Muscle of leg (tissue), 11 donors: ENCODE measurements around the gene SOST. TPM values are rescaled to one million over a fixed set of nuclear protein-coding genes. Genes with fewer than 3 reads are reported as not detected.

Source experiments
- DNase-seq: peaks from one replicate; pipeline ENCODE4 v3.0.0; 2013
- H3K27ac ChIP-seq: one replicate; pipeline ENCODE4 v1.5.1; 2013; ENCODE audit warnings: mild to moderate bottlenecking, low read length, control low read depth
- H3K27me3 ChIP-seq: one replicate; pipeline ENCODE4 v1.6.1; 2013; ENCODE audit warnings: low read length; ENCODE audit not compliant: control insufficient read depth, insufficient read depth
- H3K36me3 ChIP-seq: one replicate; pipeline ENCODE4 v1.6.1; 2013; ENCODE audit warnings: low read length; ENCODE audit not compliant: control insufficient read depth, insufficient read depth
- H3K4me1 ChIP-seq: one replicate; pipeline ENCODE4 v1.6.1; 2013; ENCODE audit warnings: low read length; ENCODE audit not compliant: control insufficient read depth, insufficient read depth
- H3K4me3 ChIP-seq: one replicate; pipeline ENCODE4 v1.5.1; 2013; ENCODE audit warnings: low read length, control low read depth
- H3K9me3 ChIP-seq: replicated peaks from 2 replicates; pipeline ENCODE4 v1.6.1; 2013; ENCODE audit warnings: low read depth, low read length; ENCODE audit not compliant: control insufficient read depth
- WGBS: methylation state at CpG from one replicate; pipeline ENCODE4 v1.1.5; 2013; ENCODE audit warnings: missing lambda C conversion rate; ENCODE audit not compliant: insufficient coverage; 5-methylcytosine and 5-hydroxymethylcytosine counted together
- polyA plus RNA-seq, 8 donors: library from polyadenylated mRNA; unstranded; fragments of 120-200 nt; gene quantifications; one replicate each; pipeline versions ENCODE4 v1.2.1 to v1.2.3, GENCODE V29; 2013; ENCODE audit warnings: inconsistent platforms in 1 of 8, low replicate concordance in 1 of 8; ENCODE audit not compliant: insufficient read length in 8 of 8, insufficient read depth in 1 of 8
- total RNA-seq: library from RNA; stranded (reverse); fragments of 120-200 nt; gene quantifications from one replicate; pipeline ENCODE4 v1.2.4, GENCODE V29; 2013

Gene SOST
- total and polyA plus RNA-seq, 9 donors: 0.97 TPM; not detected in 8

- under 1% methylated on average over 42 of the region's 53 CpGs for WGBS
- peak; percentile 42 for DNase-seq
- H3K27me3 ChIP-seq: peaks cover 34% of the 10 kb centered on the region
- H3K4me3 ChIP-seq: peak overlapping the region; percentile 34
- H3K27ac ChIP-seq: no peak overlapping the region
- peaks cover 7% of the 10 kb centered on the region for H3K4me1 ChIP-seq
- no peaks in the 10 kb centered on the region for H3K9me3 ChIP-seq
- H3K36me3 ChIP-seq: no peaks in the 10 kb centered on the region
Observed at GRCh38 chr17:43713494-43714162, 45.0 kb downstream of the SOST start.

GRCh38 chr17:43712397-43712796 lies 46.2 kb downstream of the SOST start:
- 73% methylated on average over 5 of the region's 6 CpGs for WGBS
- H3K4me3 ChIP-seq: no peak overlapping the region
- H3K36me3 ChIP-seq: no peaks in the 10 kb centered on the region
- H3K27me3 ChIP-seq: peaks cover 34% of the 10 kb centered on the region
- H3K4me1 ChIP-seq: peaks cover 7% of the 10 kb centered on the region
- no peaks in the 10 kb centered on the region for H3K9me3 ChIP-seq
- DNase-seq: no peak
- H3K27ac ChIP-seq: no peak overlapping the region

GRCh38 chr17:43710101-43710500 lies 48.5 kb downstream of the SOST start:
- no peak overlapping the region for H3K4me3 ChIP-seq
- H3K27ac ChIP-seq: no peak overlapping the region
- DNase-seq: no peak
- peaks cover 35% of the 10 kb centered on the region for H3K27me3 ChIP-seq
- H3K9me3 ChIP-seq: no peaks in the 10 kb centered on the region
- H3K36me3 ChIP-seq: no peaks in the 10 kb centered on the region
- WGBS: 94% methylated on average over 3 of the region's 6 CpGs
- H3K4me1 ChIP-seq: peaks cover 7% of the 10 kb centered on the region

DNA sequence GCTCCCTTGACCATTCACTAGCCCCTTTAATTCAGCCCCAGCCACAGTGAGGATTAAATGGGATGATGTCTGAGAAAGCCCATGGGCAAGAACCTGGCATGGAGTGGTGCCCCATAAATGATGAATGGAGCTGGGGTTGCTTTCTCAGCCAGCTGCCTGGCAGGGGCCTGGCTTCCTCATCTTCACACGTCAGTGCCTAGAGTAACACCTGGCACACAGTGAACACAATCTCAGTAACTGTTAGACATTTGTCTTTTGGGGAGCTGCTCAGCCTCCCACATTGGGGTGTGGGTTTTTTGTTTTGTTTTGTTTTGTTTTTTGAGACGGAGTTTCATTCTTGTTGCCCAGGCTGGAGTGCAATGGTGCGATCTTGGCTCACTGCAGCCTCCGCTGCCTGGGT lies 49.4 kb downstream of the SOST start:
- Histone ChIP-seq H3K9me3 (no peaks in the 10 kb centered on the region), H3K4me1 (peaks cover 7% of the 10 kb centered on the region), H3K27me3 (peaks cover 28% of the 10 kb centered on the region), H3K4me3 (no peak overlapping the region), H3K27ac (no peak overlapping the region), H3K36me3 (no peaks in the 10 kb centered on the region)
- no peak for DNase-seq
- no CpG with 5 or more reads among the region's 4 CpGs for WGBS

GRCh38 chr17:43707184-43707583 lies 51.4 kb downstream of the SOST start:
- peaks cover 16% of the 10 kb centered on the region for H3K27me3 ChIP-seq
- H3K9me3 ChIP-seq: no peaks in the 10 kb centered on the region
- H3K4me1 ChIP-seq: no peaks in the 10 kb centered on the region
- WGBS: 71% methylated on average over 2 of the region's 5 CpGs
- H3K4me3 ChIP-seq: no peak overlapping the region
- H3K27ac ChIP-seq: no peak overlapping the region
- no peaks in the 10 kb centered on the region for H3K36me3 ChIP-seq
- no peak for DNase-seq

GRCh38 chr17:43706235-43706634 lies 52.4 kb downstream of the SOST start:
- Histone ChIP-seq H3K27me3 (peaks cover 13% of the 10 kb centered on the region), H3K9me3 (no peaks in the 10 kb centered on the region), H3K4me3 (no peak overlapping the region), H3K4me1 (no peaks in the 10 kb centered on the region), H3K36me3 (no peaks in the 10 kb centered on the region), H3K27ac (no peak overlapping the region)
- WGBS: 90% methylated on average over 2 of the region's 5 CpGs
- DNase-seq: no peak

Other genes starting within 250 kb of the SOST start
- gene ETV4, start 212.5 kb downstream of the SOST start, total RNA-seq: 4.0 TPM
- gene ETV4, start 212.5 kb downstream of the SOST start, polyA plus RNA-seq: 10 to 100 TPM in 1 of 8 donors, 1 to 10 TPM in 7; 5.5 to 10.0 (median 6.5) TPM
- 13.8 TPM for gene MEOX1, start 96.9 kb downstream of the SOST start, total RNA-seq
- gene MEOX1, start 96.9 kb downstream of the SOST start, polyA plus RNA-seq: 10 to 100 TPM in 6 of 8 donors, 1 to 10 TPM in 2; 6.9 to 23.2 (median 12.2) TPM
- gene DUSP3, start 20.2 kb upstream of the SOST start, total RNA-seq: 61.0 TPM
- 10 to 100 TPM; 52.2 to 72.6 (median 65.5) TPM for gene DUSP3, start 20.2 kb upstream of the SOST start, polyA plus RNA-seq
- under 0.01 TPM for gene CFAP97D1, start 21.6 kb upstream of the SOST start, total RNA-seq
- gene CFAP97D1, start 21.6 kb upstream of the SOST start, polyA plus RNA-seq: under 1 TPM in 2 of 8 donors, not detected in 6; 0.04 to 0.05 TPM
- gene MPP3, start 74.4 kb upstream of the SOST start, total RNA-seq: 7.1 TPM
- 1 to 10 TPM; 3.6 to 6.7 (median 6.1) TPM for gene MPP3, start 74.4 kb upstream of the SOST start, polyA plus RNA-seq
- gene CD300LG, start 88.4 kb upstream of the SOST start, total RNA-seq: 2.3 TPM
- gene CD300LG, start 88.4 kb upstream of the SOST start, polyA plus RNA-seq: 1 to 10 TPM; 1.5 to 3.9 (median 2.0) TPM
- gene MPP2, start 148.7 kb upstream of the SOST start, total RNA-seq: 1.5 TPM
- gene MPP2, start 148.7 kb upstream of the SOST start, polyA plus RNA-seq: 1 to 10 TPM; 2.6 to 5.6 (median 3.8) TPM
- gene PPY, start 183.7 kb upstream of the SOST start, total RNA-seq: 0.18 TPM
- under 1 TPM in 5 of 8 donors, not detected in 3; 0.27 to 0.57 (median 0.50) TPM for gene PPY, start 183.7 kb upstream of the SOST start, polyA plus RNA-seq
- gene PYY, start 195.1 kb upstream of the SOST start, total RNA-seq: not detected
- under 1 TPM in 2 of 8 donors, not detected in 6; 0.17 to 0.80 TPM for gene PYY, start 195.1 kb upstream of the SOST start, polyA plus RNA-seq
- gene NAGS, start 245.8 kb upstream of the SOST start, total RNA-seq: 0.58 TPM
- gene NAGS, start 245.8 kb upstream of the SOST start, polyA plus RNA-seq: 1 to 10 TPM in 1 of 8 donors, under 1 TPM in 7; 0.38 to 2.3 (median 0.61) TPM